CD4-positive, alpha-beta T cell (primary cell): ENCODE data around the gene THADA. TPM values are rescaled to one million over a fixed set of nuclear protein-coding genes. Genes with fewer than 3 reads are reported as not detected.

Source experiments
- ATAC-seq: fragments of 200-7000 bp; cut with Tn5 transposase; one replicate; pipeline ENCODE4 v1.10.0; 2022; ENCODE audit warnings: mild to moderate bottlenecking; ENCODE audit not compliant: poor library complexity
- CTCF ChIA-PET: fragments of 350-600 bp; sonication (Branson Sonifier 250); formaldehyde crosslinking; loops from one replicate; lab custom pipeline; 2021; ENCODE audit warnings: antibody characterized with exemption, inconsistent platforms; lab: Charles Lee
- POLR2A ChIA-PET: fragments of 350-600 bp; sonication (Branson Sonifier 250); formaldehyde crosslinking; loops from one replicate; lab custom pipeline; 2021; ENCODE audit warnings: antibody characterized with exemption, inconsistent platforms; lab: Charles Lee
- DNase-seq, 14 experiments: peaks; one replicate each; pipeline ENCODE4 v3.0.0-alpha.2; 2013 to 2020; ENCODE audit warnings: mixed read lengths in 2 of 14
- H3K27ac ChIP-seq, 2 donors: one replicate each; pipeline versions ENCODE4 v1.5.1 to v1.7.0; 2013; ENCODE audit warnings: low read length in 2 of 2, low read depth in 1 of 2, mild to moderate bottlenecking in 1 of 2
- H3K27me3 ChIP-seq, 2 experiments: 1 replicate in 1 of 2; 2 replicates in 1 of 2; pipeline versions ENCODE4 v1.6.1 to v1.7.0; 2013; ENCODE audit warnings: low read length in 2 of 2, control low read depth in 1 of 2, mild to moderate bottlenecking in 1 of 2, moderate library complexity in 1 of 2; ENCODE audit not compliant: insufficient read depth in 2 of 2, control insufficient read depth in 1 of 2
- H3K36me3 ChIP-seq: one replicate; pipeline ENCODE4 v1.6.1; 2013; ENCODE audit warnings: low read length, control low read depth; ENCODE audit not compliant: insufficient read depth
- H3K4me1 ChIP-seq: one replicate; pipeline ENCODE4 v1.6.1; 2013; ENCODE audit warnings: low read length, control low read depth; ENCODE audit not compliant: insufficient read depth
- H3K4me3 ChIP-seq: one replicate; pipeline ENCODE4 v1.5.1; 2013; ENCODE audit warnings: mild to moderate bottlenecking, low read length, moderate library complexity
- H3K9me3 ChIP-seq, 2 experiments: 1 replicate in 1 of 2; 2 replicates in 1 of 2; pipeline versions ENCODE4 v1.6.1 to v1.7.0; 2013; ENCODE audit warnings: low read length in 2 of 2, mild to moderate bottlenecking in 2 of 2, control low read depth in 1 of 2, moderate library complexity in 1 of 2; ENCODE audit not compliant: control insufficient read depth in 1 of 2, insufficient read depth in 1 of 2
- H3K27ac Mint-ChIP-seq: one replicate; pipeline ENCODE4 v1.8.0; 2020; ENCODE audit warnings: mixed read lengths
- H3K27me3 Mint-ChIP-seq: one replicate; pipeline ENCODE4 v1.8.0; 2021; ENCODE audit warnings: mixed read lengths
- H3K36me3 Mint-ChIP-seq: one replicate; pipeline ENCODE4 v1.8.0; 2021; ENCODE audit warnings: low read depth, mixed read lengths
- H3K4me1 Mint-ChIP-seq: one replicate; pipeline ENCODE4 v1.8.0; 2021; ENCODE audit warnings: low read depth, mixed read lengths
- H3K4me3 Mint-ChIP-seq: one replicate; pipeline ENCODE4 v1.8.0; 2020; ENCODE audit warnings: mild to moderate bottlenecking, mixed read lengths
- H3K9me3 Mint-ChIP-seq: one replicate; pipeline ENCODE4 v1.8.0; 2020; ENCODE audit warnings: mixed read lengths
- CTCF ChIP-seq: fragments of 200-600 bp; IDR thresholded peaks from one replicate; pipeline ENCODE4 v1.8.0; 2022; ENCODE audit warnings: antibody characterized with exemption, mild to moderate bottlenecking
- intact Hi-C, 2 experiments: fragments of 100-400 bp; cut with DNase I in 1 of 2; cut with micrococcal nuclease in 1 of 2; formaldehyde crosslinking; loops; one replicate each; pipeline versions ENCODE4 v1.15.1 to v1.9.0; 2023 to 2025; cut with DNase I, micrococcal nuclease
- total RNA-seq, 174 experiments: library from RNA in 2 of 174; stranded (reverse) in 2 of 174; gene quantifications; one replicate each; pipeline ENCODE4 v1.2.3 and lab custom pipeline; 2021 to 2026

The THADA gene
- total RNA-seq, 2 experiments from 2014 or later, result 29.3 to 32.9 TPM

- peaks cover 49% of the 10 kb centered on the region for H3K36me3 Mint-ChIP-seq
- H3K9me3 Mint-ChIP-seq, result no peaks in the 10 kb centered on the region
- ATAC-seq (no peak), DNase-seq (no peak)
- H3K9me3 ChIP-seq, result no peaks in the 10 kb centered on the region
- no peak overlapping the region for H3K4me3 Mint-ChIP-seq
- TF ChIP-seq CTCF, result no peak
- CTCF ChIA-PET, result no interaction called here
- H3K4me1 ChIP-seq, result peaks cover 4% of the 10 kb centered on the region
- intact Hi-C loops, result no loop called here
- peaks cover 3% of the 10 kb centered on the region for H3K36me3 ChIP-seq
- no peaks in the 10 kb centered on the region for H3K4me1 Mint-ChIP-seq
- H3K27ac Mint-ChIP-seq, result no peak overlapping the region
- H3K4me3 ChIP-seq, result no peak overlapping the region
- H3K27ac ChIP-seq, result no peak overlapping the region
- H3K27me3 ChIP-seq, result no peaks in the 10 kb centered on the region
- H3K27me3 Mint-ChIP-seq, result no peaks in the 10 kb centered on the region
- POLR2A ChIA-PET, result no interaction called here
These were observed 263.2 kb downstream of the THADA start for GRCh38 chr2:43332653-43333052.

GRCh38 chr2:43331422-43331821 is 264.4 kb downstream of the THADA start:
- no peak overlapping the region for H3K27ac Mint-ChIP-seq
- Histone ChIP-seq H3K9me3 (no peaks in the 10 kb centered on the region), H3K27ac (no peak overlapping the region), H3K4me3 (no peak overlapping the region), H3K36me3 (peaks cover 11% of the 10 kb centered on the region), H3K4me1 (peaks cover 4% of the 10 kb centered on the region), H3K27me3 (no peaks in the 10 kb centered on the region)
- no peaks in the 10 kb centered on the region for H3K9me3 Mint-ChIP-seq
- DNase-seq (peak in 1 of 14 experiments; percentile 9), ATAC-seq (no peak)
- ChIA-PET POLR2A (no interaction called here), CTCF (no interaction called here)
- peaks cover 50% of the 10 kb centered on the region for H3K36me3 Mint-ChIP-seq
- intact Hi-C loops, result no loop called here
- no peaks in the 10 kb centered on the region for H3K4me1 Mint-ChIP-seq
- H3K27me3 Mint-ChIP-seq, result no peaks in the 10 kb centered on the region
- TF ChIP-seq CTCF, result no peak
- H3K4me3 Mint-ChIP-seq, result no peak overlapping the region

- no peak for ATAC-seq
- Histone ChIP-seq H3K36me3 (peaks cover 11% of the 10 kb centered on the region), H3K4me1 (peaks cover 4% of the 10 kb centered on the region), H3K27ac (no peak overlapping the region), H3K27me3 (no peaks in the 10 kb centered on the region), H3K4me3 (no peak overlapping the region), H3K9me3 (no peaks in the 10 kb centered on the region)
- ChIA-PET CTCF (no interaction called here), POLR2A (interaction anchor here (0.6 kb wide), 1 partner anchor 12 kb away, joined by 3 read pairs; no protein-coding TSS in a partner anchor)
- Mint-ChIP-seq H3K9me3 (no peaks in the 10 kb centered on the region), H3K27ac (no peak overlapping the region), H3K27me3 (no peaks in the 10 kb centered on the region), H3K4me3 (no peak overlapping the region), H3K4me1 (no peaks in the 10 kb centered on the region), H3K36me3 (peaks cover 49% of the 10 kb centered on the region)
- no peak for DNase-seq
- TF ChIP-seq CTCF, result no peak
- intact Hi-C loops, result no loop called here
These were observed 266.2 kb downstream of the THADA start for GRCh38 chr2:43329637-43330036.
